ENCODE data around the gene UBE2D2.
"Not testable (repeated sequence)": the region's sequence is repeated elsewhere in the genome, so short reads cannot be mapped to it uniquely, and the experiment has no call there.

UBE2D2 gene

DNA sequence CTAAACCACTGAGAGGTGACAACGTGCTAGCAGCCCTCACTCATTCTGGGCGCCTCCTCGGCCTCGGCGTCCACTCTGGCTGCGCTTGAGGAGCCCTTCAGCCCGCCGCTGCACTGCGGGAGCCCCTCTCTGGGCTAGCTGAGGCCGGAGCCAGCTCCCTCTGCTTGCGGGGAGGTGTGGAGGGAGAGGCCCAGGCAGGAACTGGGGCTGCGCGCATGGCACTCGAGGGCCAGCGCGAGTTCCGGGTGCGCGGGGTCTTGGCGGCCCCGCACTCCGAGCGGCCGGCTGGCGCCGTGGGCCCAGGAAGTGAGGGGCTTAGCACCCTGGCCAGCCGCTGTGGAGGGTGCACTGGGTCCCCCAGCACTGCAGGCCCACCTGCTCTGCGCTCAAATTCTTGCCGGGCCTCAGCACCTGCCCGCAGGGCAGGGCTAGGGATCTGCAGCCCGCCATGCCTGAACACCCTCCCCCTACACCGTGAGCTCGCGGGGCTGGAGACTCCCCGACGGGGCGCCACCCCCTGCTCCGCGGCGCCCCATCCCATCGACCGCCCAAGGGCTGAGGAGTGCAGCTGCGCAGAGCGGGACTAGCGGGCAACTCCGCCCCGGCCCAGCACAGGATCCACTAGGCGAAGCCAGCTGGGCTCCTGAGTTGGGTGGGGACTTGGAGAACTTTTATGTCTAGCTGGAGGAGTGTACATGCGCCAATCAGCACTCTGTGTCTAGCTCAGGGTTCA, 11.8 kb upstream of the UBE2D2 start:
- no peak for DNase-seq

DNA sequence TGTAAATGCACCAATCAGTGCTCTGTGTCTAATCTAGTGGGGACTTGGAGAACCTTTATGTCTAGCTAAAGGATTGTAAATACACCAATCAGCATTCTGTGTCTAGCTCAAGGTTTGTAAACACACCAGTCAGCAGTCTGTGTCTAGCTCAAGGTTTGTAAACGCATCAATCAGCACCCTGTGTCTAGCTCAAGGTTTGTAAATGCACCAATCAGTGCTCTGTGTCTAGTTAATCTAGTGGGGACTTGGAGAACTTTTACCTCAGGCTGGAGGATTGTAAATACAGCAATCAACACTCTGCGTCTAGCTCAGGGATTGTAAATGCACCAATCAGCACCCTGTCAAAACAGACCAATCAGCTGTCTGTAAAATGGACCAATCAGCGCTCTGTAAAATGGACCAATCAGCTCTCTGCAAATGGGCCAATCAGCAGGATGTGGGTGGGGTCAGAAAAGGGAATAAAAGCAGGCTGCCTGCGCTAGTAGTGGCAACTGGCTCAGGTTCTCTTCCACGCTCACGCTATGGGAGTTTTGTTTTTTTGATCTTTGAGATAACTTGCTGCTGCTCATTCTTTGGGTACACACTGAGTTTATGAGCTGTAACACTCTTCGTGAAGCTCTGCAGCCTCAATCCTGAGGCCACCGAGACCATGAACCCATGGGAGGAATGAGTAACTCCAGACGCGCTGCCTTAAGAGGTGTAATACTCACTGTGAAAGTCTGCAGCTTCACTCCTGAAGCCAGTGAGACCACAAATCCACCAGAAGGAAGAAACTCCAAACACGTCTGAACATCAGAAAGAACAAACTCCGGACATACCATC, 10.9 kb upstream of the UBE2D2 start:
- DNase-seq, result not testable (repeated sequence)

DNA sequence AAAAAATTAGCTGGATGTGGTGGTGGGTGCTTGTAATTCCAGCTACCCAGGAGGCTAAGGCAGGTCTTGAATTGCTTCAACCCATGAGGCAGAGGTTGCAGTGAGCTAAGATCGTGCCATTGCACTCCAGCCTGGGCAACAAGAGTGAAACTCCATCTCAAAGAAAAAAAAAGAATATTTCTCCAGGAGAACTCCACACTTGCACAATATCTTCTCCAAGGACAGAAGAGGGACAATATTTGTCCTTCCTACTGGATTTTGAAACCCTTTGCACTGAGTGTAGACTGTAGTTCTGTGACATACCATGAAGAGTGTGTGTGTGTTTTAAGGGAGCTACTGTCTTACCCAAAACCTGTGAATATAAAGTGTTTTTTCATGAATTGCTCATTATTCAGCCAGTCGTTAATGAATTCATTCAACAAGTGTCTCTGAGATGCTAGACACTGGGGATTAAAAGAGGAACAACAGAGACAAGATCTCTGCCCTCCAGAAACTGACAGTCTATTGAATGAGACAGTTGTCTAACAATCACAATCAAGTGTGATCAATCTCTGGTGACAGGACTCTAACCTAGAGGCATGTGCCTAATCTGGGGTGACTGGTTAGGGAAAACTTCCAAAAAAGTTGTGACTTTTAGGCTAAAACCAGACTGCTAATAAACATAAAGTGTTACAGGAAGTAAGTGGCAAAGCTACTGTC, 9.8 kb upstream of the UBE2D2 start:
- no peak for DNase-seq

DNA sequence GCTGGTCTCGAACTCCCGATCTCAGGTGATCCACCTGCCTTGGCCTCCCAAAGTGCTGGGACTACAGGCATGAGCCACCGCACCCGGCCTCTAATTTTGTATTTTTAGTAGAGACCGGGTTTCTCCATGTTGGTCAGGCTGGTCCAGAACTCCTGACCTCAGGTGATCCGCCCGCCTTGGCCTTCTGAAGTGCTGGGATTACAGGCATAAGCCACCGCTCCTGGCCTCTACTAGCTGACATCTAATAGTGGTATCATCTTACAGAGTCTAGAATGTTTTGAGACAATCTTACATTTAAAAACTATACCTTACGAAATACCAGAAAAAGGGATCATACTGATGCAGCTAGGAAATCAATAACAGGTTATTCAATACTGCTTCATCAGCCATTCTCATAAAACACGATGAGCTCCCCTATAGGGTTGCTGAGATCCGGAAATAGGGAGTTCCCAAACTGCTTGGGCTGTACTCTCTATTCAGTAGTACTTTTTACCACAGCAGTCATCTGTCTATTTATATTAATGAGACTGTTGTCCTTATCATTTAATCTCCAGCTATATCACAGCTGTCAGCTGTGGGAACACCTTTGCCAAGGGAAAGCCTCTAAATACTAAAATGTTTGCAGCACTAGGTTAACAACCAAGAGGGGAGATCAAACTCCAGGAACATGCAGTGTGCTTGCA, 8.1 kb upstream of the UBE2D2 start:
- no peak for DNase-seq

DNA sequence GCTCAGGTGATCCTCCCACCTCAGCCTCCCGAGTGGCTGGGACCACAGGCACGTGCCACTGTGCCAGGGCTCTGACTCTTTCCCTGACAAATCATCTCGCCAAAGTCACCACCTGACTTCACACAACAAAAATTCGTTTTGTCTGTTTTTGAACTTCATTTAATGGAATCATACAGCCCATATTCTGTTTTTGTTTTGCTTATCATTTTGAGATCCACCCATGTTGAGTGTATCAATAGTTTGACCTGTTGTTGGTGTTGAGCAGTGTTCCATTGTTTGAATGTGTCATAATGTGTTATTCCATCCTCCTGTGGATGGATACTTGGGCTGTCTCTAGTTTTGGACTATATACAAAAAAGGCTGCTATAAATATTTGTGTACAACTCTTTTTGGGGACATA, 6.9 kb upstream of the UBE2D2 start:
- DNase-seq, result no peak

DNA sequence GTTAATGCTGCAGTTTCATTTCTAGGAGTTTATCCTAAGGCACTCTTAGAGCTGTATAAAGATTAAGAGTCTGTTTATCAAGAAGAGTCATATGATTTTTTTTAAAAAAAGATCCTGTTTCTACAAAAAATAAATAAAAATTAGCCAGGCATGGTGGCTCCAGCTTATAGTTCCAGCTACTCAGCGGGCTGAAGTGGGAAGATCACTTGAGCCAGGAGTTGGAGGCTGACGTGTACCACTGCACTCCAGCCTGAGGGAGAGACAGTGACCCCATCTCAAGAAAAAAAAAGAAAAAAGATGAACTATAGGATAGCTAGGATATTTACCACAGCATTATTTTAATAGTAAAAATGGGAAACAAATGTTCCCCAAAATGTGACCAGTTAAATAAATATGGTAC, 3.3 kb upstream of the UBE2D2 start:
- no peak for DNase-seq

DNA sequence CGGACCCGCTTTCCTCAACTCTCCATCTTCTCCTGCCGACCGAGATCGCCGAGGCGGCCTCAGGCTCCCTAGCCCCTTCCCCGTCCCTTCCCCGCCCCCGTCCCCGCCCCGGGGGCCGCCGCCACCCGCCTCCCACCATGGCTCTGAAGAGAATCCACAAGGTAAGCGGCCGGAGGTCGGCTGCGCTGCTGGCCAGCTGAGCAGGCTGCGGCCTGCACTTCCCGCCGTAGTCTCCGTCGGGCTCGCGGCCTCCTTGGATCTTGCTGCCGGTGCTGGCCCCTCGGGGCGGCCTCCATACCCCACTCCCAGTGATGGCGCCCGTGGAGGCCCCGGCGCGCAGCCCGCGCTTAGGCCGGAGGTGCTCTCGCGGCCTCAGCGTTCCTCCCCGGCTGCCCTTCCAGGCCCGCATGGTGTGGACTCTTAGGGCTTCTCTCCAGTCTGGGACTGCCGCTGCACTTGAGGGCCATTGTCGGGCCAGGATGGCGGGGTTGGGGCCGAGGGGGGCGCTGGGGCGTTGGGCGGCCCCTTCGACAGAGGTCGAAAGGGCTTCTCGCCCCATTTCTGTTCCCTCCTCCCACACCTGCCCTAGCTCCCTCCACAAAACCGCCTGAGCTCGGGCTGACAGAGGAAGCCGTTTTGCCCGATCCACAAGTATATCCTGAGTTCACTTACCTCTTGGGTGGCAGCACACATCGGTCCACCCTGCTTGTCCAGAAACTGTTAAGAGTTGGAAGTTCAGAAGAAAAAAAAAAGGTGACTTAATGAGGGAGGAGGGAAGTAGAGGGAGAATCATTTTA, 714 bp downstream of the UBE2D2 start:
- DNase-seq, result peak in 1 of 2 experiments; percentile 4

DNA sequence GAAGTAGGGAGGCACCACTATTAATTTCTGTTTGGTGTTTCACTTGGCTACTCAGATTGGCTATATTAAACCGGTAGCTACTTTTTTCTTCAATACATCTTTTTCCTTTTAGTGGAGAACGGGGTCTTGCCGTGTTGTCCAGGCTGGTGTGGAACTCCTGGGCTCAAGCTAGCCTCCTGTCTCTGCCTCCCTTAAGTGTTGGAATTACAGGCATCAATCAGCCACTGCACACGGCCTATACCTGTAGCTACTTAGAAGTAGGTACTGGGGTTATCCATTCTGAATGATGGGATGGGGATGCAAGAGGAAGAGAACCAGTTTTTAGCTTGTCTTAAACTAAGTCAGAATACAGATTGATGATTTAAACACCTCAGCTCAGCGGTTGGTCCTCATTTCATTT, 1.7 kb downstream of the UBE2D2 start:
- DNase-seq, result no peak

DNA sequence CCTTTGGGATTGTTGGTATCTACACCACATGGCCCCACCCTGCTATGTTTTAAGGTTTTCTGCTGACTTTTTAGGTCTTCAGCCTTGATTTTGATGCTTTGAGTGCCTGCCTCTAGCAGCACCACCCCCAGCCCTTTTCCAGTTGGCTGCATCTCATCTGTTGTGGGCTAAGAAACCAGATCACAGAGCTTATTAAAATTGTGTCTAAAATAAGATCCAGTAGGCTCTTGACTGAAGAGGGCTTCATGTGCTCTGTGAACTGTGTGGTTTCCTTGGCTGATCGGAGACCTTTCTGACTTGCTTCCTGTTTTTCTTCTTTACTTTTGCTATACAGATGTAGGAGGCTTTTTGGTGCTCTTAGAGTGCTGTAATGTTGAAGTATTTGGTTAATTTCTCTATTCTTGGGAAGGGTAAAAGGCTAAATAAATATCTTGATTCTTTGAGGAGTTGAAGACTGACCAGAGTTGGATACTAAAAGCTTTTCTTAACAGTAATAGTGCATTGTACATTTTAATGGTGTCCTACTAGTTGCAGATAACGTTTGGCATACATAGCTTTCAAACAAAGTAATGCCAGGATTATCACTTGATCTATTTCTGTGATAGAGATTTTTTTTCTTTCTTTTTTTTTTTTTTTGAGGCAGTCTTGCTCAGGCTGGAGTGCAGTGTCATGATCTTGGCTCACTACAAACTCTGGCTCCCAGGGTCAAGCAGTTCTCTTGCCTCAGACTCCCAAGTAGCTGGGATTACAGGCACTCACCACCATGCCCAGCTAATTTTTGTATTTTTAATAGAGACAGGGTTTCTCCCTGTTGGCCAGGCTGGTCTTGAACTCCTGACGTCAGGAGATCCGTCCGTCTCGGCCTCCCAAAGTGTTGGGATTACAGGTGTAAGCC, 4.5 kb downstream of the UBE2D2 start:
- DNase-seq, result peak; percentile 5 to 51

DNA sequence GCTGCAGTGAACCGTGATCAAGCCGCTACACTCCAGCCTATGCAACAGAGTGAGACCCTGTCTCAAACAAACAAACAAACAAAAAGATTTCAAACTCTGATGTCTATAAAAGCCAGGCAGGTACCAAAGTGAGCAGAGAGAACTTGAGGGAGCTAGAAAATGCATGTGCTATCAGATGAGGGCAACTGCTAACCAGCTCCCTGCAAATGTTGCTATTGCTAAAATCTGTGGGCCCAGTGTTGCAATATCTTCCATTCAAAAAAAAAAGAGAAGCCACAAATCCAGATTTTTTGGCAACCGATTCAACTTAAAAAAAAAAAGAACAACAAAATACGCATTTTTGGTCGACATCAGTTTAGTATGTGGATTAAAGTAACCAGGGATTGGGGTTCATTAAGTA, 5.5 kb downstream of the UBE2D2 start:
- DNase-seq, result no peak

DNA sequence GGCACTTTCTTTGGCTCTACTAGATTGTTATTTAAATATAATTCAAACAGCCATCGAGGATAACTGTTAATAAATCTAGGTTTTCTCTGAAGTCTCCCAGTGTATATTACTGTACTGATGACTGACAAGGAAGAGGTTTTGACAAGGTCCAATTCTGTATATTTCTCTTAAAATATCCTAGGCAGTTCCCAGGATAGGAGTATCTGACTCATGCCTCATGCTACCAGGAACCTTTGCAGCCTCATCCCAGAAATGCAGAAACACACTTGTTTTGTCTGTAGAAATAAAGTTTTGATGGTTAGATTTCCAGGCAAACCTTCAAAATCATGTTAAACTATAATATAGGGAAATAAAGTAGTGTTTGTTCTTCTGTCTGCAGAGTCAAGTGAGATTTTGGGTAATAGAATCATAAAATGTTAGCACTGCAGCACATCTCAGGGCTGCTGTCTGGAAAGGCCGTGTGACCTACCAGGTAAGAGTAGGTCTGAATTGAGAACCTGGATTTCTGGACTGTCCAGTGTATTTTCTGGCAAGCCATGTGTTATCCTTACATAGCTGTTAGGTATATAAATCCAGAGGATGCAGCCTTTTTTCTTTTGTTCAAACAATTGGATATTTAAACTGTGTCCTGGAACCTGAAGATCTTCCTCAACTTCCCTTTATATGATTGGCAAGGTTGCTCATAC, 8.3 kb downstream of the UBE2D2 start:
- no peak for DNase-seq

DNA sequence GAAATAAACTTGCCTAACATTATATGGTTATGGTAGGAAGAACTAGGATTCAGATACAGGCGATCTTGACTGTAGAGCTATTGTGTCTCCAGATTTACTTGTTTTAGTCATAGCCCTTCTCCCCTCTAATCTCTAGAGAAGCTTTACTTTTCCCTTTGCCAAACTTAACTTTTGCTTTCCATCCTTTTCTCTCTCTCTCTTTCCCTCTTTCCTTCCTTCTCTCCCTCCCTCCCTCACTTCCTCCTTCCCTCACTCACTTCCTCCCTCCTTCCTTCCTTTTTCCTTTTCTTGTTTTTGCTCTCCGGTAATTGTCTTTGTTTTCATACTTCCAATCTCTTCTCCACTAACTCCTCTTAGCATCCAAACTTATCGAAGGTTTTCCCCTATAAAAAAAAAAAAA, 10.4 kb downstream of the UBE2D2 start:
- no peak for DNase-seq

DNA sequence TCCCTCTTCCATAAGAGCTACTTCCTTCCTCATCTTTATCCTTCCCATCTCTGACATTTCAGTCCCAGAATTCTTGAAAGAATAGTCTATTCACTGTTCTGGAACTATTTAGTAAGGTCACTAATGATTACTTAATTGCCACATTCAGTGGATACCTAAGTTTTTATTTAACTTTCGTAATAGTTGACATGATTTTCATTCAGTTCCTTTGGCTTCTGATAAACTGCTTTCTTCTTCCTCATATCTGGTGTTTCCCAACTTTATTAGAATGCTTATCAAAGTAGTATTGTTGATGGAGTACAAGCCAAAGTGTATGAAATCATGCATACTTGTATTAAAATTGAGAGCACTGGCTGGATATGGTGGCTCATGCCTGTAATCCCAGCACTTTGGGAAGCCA, 10.8 kb downstream of the UBE2D2 start:
- no peak for DNase-seq

DNA sequence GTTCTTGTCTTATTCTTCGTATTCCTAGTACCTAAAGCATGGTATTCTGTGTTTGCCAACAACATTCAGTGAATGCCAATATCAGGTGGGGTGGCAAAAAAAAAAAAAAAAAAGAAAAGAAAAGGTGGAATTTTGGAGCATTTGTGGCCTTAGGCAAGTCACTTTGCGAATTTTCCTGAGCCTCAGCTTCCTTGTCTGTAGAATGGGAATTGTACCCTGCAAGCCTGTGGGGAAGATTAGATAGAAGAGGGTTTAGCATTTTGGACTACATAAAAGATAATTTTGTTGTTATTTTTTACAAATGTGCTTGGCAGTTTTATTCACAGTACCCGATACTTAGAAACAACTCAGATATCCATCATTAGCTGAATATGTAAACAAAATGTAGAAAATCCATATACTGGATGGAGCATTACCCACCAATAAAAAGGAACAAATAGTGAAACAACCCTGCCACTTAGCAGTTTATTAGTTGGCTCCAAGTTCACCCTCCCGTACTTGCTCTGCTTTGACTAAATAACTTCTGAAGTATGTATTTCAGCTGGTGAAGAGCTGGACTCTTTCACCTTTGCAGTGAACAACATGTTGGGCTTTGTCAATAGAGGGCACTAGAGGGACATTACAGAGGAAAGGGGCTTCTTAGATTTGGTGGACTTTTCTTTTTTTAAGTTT, 13.6 kb downstream of the UBE2D2 start:
- DNase-seq, result no peak

DNA sequence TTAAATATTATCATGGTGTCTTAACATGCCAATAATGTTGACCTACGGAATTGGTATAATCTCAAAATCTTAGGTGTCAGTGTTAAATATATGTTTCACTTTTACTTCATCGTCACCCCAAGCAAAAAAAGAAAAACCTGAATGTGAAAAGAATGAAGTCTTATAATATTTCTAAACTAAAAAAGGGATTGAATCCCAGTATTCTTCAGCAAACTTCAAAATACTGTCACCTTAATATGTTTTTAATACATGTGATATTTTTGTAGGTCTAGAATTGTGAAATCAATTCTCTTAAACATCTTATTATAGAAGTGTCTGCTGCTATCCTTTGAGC, 14.1 kb downstream of the UBE2D2 start:
- DNase-seq, result no peak

DNA sequence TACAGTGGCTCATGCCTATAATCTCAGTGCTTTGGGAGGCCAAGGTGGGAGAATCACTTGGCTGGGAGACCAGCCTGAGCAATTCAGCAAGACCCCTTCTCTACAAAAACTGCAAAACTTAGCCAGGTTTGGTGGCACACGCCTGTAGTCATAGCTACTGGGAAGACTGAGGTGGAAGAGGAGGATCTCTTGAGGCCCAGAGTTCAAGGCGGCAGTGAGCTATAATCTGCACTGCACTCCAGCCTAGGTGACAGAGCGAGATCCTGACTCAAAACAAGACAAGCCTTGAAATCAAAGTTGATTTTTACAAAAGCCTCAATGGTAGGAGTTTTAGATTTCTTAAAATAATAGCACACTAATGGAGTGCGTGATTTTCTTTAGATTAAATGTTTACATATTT, 14.6 kb downstream of the UBE2D2 start:
- DNase-seq, result no peak

DNA sequence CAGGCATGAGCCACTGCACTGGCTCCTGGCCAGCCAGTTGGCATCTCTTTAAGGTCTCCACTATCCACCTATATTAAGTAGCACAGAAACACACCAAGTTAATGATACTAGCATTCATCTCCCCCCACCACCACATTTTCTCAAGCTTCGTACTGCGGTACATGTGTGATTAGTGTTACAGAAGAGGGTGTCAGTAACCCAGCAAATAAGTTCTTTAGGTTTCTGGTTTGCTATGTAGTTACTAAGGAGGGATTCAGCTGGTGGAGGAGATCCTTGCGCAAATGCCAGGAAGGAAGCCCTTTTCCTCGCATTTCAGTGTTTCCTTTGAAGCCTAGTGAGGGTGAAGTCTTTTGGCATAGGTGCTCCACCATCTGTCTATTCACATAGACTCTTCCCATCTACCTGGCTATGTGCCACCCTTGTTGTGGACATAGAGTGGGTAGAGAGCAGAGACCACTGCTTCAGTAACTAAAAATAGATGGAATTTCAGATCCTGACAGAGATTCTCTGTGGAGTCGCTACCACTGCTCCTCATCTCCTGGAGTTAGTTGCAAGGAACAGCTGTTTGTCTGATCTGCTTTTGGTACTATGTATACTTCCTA, 16.7 kb downstream of the UBE2D2 start:
- DNase-seq, result no peak

DNA sequence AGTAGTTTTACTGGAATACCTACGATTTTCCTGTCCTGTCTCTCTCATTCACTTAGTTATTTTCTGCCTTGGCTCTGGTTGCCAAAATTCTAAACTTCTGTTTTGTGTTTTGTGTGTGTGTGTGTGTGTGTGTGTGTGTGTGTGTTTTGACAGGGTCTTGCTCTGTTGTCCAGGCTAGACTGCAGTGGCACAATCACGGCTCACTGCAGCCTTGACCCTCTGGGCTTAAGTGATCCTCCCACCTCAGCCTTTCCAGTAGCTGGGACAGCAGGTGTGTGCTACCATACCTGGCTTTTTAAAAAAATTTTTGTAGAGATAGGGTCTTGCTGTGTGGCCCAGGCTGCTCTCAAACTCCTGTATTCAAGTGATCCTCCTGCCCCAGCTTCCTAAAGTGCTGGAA, 17.2 kb downstream of the UBE2D2 start:
- no peak for DNase-seq

DNA sequence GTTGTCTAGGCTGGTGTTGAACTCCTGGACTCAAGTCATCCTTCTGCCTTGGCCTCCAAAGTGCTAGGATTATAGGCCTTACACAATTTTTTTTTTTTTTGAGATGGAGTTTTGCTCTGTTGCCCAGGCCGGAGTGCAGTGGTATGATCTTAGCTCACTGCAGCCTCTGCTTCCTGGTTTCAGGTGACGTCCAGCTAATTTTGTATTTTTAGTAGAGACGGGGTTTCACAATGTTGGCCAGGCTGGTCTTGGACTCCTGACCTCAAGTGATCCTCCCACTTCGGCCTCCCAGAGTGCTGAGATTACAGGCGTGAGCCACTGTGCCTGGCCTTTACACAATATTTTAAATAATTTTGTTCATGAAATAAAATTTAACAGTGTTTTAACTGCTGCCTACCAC, 21.0 kb downstream of the UBE2D2 start:
- not testable (repeated sequence) for DNase-seq

DNA sequence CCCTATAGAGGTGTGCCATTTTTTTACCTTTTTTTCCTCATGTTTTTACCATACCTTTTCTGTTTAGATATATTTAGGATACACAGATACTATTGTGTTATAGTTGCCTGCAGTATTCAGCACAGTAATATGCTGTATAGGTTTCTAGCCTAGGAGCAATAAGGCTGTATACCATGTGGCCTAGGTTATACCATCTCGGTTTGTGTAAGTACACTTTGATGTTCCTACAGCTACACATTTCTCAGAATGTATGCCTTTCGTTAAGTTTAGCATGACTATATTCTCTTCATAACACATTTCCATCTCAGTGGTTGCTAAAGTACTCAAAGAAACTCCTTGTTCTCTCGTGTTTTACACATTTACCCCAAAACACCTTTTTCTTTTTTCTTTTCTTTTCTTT, 23.0 kb downstream of the UBE2D2 start:
- no peak for DNase-seq
